GM03348 (cell line): ENCODE results near the gene DNMT1.
"Not testable (repeated sequence)": the region's sequence is repeated elsewhere in the genome, so short reads cannot be mapped to it uniquely, and the experiment has no call there.

Experiments used
- DNase-seq: peaks from one replicate; pipeline ENCODE4 v3.0.0; 2012; ENCODE audit warnings: low spot score

The DNMT1 gene

DNA sequence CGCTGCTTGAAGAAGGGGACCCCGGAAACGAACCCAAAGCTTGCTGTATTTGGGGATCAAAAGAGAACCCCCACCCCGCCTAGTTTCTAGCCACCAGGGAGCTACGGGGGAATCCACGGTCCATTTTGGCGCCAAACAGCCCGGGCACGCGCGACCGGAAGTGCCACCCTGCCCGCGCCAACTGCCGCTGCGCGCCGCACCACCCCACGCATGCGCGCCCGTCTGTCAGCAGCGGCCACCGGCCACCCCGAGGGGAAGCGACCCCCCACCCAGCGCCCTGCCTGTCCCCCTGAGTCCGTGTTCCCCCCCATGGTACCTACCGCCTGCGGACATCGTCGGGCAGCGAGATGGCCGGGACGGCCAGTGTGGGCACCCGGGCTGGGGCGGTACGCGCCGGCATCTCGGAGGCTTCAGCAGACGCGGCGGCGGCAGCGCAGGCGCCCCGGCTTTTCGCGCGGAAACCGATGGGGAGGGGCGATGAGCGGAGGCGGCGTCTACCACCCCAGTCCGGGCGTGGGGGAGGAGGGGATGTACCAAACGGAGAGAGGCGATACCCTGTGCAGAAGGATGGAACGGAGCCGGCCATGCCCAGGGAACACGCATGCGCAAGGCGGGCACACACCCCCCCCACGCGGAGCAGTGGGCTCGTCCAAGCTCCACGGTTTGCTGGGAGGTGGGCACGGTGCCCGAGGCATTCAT is at the start of gene DNMT1:
Gene DNMT1, minus strand, starts transcription at position 454 of the 699 bp plus-strand sequence. Its CDS starts 54 bp downstream, at position 400.
- peak; percentile 100 for DNase-seq

- DNase-seq: no peak
Measured at GRCh38 chr19:10243606-10244005, 48.9 kb upstream of the DNMT1 start.

GRCh38 chr19:10241826-10242449 is 47.2 kb upstream of the DNMT1 start:
- DNase-seq: not testable (repeated sequence)

- DNase-seq: peak; percentile 79
Measured at GRCh38 chr19:10238172-10238783, 43.5 kb upstream of the DNMT1 start.

- no peak for DNase-seq
Measured at GRCh38 chr19:10237702-10238101, 42.9 kb upstream of the DNMT1 start.

GRCh38 chr19:10235409-10235808 is 40.7 kb upstream of the DNMT1 start:
- not testable (repeated sequence) for DNase-seq

DNA sequence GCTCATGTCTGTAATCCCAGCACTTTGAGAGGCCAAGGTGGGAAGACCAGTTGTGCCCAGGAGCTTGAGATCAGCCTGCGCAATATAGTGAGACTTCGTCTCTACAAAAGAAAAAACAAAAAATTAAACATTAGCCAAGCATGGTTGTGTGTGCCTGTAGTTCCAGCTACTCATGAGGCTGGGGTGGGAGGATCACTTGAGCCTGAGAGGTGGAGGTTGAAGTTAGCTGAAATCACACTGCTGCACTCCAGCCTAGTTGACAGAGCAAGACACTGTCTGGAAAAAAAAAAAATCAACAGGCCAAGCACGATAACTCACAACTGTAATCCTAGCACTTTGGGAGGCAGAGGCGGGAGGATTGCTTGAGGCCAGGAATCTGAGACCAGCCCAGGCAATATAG is 40.2 kb upstream of the DNMT1 start:
- DNase-seq: no peak

DNA sequence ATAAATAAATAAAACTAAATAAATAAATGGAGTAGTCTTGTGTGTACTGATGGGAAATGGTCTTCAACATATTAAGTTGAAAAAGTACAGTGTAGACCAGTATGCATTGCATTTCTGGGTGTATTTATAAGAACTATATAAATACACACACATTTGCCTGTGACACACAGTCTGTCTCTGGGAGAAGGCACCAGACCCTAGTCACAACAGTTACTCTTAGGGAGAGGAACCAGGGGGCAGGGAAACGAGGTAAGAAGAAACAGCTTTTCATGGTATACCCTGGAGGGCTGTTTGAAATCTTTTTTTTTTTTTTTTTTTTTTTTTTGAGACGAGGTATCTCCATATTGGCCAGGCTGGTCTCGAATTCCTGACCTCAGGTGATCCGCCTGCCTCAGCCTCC is 39.2 kb upstream of the DNMT1 start:
- DNase-seq: no peak

DNA sequence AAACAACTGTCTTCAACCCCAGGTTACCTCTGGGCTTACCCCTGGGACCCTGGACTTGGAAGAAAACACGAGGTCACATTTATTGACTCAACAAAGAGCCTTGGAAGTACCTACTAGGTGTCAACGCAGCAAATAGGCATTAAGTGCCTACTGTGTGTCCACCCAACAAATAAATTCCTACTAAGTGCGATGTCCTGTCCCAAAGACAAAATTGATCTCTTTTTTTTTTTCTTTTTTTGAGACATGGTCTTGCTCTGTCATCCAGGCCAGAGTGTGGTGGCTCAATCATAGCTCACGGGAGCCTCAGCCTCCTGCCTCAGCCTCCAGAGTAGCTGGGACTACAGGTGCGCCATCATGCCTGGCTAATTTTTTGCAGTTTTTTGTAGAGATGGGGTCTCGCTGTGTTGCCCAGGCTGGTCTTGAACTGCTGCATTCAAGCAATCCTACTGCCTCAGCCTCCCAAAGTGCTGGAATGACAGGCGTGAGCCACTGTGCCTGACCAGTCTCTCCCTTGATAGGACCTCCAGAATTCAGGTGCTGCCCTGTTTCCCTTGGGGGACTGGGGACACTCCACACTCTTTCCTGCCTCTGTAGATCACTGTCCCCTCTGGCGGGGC is 37.0 kb upstream of the DNMT1 start:
- DNase-seq: no peak

DNA sequence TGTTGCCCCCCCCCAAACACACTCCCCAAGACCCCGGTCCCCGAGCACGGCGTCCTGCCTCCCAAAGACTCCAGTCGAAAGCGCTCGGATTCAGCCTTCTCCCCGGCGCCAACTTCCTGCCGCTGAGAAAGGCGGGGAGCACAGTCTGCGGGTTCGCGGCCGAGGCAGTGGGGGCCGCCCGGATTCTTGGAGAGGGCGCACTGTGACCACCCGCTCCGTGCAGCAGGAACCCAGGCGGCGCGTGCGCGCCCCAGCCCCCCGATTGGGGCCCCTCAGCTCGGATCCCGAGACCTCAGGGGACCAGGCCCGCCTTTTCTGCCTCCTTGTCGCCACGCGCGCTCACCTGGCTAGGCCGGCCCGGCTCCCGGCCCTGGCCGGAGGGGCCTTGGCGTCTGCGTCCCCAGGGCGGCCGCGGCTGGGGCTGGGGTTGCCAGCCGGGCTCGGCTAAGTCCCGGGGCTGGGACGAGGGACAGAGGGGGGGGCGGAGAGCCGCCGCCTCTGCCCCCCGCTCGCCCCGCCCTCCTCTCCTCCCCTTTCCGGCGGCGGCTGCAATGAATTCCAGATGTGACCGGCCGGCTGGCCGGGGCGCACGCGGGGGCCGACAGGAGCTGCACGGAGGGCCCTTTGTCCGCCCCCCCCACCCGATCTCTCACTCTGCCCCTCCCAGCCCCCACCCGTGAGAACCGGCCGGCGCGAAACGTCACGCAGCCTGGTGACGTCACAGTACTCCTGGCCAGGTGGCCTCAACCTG is 36.3 kb upstream of the DNMT1 start, which contains the start of gene S1PR2:
Gene S1PR2, minus strand, starts transcription at position 471 of the 751 bp plus-strand sequence. CDS start 6,426 bp downstream, outside the sequence.
- DNase-seq: peak; percentile 96

- DNase-seq: peak; percentile 85
Measured at GRCh38 chr19:10230173-10230860, 35.6 kb upstream of the DNMT1 start.

DNA sequence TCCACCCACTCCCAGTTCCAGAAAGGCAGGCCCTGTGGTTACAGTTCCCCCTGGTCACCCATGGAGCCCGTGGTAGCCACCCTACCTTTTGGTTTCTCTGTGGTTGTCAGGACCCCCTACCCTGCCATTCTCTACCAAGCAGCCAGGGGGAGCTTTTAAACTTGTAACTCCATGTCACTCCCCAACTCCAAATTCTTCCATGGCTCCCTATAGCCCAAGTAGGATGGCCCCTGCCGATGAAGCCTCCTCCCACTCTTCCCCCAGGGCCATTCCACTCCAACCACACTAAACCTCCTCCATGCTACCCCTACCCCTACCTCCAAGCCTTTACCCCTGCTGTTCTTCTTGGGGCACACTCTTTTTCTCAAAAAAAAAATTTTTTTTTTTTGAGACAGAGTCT is 34.2 kb upstream of the DNMT1 start:
- DNase-seq: peak; percentile 67

DNA sequence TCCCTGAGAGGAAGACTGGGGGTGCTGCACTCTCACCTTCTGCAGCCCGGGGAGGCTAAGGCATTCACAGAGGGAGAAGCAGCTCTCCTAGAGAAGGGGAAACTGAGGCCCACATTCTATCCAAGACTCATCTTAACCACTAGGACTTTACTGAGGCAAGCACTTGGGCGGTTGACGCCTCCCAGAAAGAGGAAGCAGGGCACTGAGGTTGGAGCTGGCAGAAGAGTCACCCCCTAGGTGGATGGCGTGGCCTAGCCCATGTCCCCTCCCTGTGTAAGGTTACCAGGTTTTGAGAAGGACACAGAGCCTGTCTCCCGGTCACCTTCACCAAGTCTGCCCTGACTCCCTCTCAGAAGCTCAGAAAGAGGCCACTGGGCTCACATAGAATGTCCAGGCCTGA is 33.6 kb upstream of the DNMT1 start:
- DNase-seq: no peak

- peak; percentile 45 for DNase-seq
Measured at GRCh38 chr19:10227026-10227971, 32.5 kb upstream of the DNMT1 start.

DNA sequence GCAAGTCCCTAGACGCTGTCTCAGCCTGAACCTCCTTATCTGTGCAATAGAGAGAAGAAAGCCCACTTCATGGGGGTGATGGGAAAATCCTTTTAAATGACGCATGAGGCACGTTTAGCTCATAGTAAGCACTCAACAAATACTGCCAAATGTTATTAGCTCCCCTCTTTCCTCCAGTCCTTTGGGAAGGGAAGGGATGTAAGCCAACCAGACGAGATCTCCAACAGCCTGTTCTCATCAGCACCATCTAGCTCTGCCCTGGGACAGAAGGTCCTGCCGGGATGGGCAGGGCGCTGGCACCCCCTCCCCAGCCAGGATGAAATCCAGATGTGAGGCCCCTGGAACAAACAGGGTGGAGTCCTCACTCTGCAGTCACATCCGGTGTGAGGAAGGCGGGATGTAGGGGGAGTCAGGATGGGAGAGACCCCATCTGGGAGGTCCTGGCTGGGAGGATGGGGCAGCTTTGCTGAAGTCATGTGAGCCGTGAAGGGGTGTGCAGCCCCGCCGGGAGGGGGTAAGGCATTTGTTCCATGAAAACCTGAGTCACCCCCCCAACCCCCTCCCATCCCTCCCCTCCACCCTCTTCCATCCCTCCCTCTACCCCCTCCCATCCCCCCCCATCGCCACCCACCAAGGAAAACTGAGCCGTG is 31.7 kb upstream of the DNMT1 start:
- peak; percentile 80 for DNase-seq

- no peak for DNase-seq
Measured at GRCh38 chr19:10226021-10226375, 31.2 kb upstream of the DNMT1 start.

GRCh38 chr19:10224337-10224736 is 29.6 kb upstream of the DNMT1 start:
- DNase-seq: no peak

DNA sequence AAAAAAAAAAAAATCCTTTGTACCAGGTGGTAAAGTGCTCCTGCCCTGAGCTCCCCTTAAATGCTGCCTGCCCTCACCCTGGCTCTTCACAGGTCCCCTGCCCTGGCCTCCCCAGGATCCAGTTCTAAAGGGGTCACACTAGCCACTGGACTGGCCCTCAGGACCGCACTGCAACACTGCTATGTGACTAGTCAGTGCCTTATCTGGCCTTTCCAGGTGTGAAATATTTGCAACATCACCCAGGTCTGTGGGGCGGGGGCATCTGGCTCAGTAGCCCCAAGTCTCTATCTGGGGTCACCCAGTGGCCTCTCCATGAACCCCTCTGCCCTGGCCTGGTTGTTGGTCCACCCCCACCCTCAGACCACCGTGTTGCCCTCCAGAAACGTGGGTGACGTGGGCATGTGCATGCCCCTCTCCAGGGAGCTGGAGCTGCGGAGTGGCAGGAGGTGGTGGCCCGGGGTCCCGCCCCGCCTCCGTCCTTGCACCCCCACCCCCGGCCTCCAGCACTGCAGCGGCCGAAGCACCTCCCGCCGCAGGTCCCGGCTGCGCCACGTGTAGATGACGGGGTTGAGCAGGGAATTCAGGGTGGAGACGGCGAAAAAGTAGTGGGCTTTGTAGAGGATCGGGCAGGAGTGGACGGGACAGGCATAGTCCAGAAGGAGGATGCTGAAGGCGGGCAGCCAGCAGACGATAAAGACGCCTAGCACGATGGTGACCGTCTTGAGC is 28.9 kb upstream of the DNMT1 start:
- no peak for DNase-seq
